ENCODE measurements around the gene TAS2R38.
"Not testable (repeated sequence)": the region's sequence is repeated elsewhere in the genome, so short reads cannot be mapped to it uniquely, and the experiment has no call there.

DNA sequence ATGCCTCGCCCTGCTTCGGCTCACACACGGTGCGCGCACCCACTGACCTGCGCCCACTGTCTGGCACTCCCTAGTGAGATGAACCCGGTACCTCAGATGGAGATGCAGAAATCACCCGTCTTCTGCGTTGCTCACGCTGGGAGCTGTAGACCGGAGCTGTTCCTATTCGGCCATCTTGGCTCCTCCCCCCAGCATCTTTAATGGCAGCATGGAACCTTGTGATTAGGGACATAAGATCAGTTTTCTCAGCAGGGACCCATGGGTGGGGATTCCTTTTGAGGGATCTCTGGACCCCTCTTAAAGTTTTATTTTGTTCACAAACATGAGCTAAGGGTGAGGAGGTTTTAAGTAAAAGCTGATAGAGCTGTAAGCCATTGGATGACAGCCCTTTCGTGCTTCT is 12.4 kb upstream of the TAS2R38 start:
- TF ChIP-seq YY1 (IDR thresholded peaks at IDR 0.05; ENCODE audit: insufficient read depth, insufficient read length); SUZ12 (IDR thresholded peaks at IDR 0.05; ENCODE audit: extremely low read depth, insufficient read depth, insufficient read length); ZNF274 (IDR thresholded peaks at IDR 0.05; ENCODE audit: low read depth, low read length): not testable (repeated sequence)
